Ramos (cell line): ENCODE data around the gene FCHO2.
"Not testable (repeated sequence)": the region's sequence is repeated elsewhere in the genome, so short reads cannot be mapped to it uniquely, and the experiment has no call there.

ENCODE experiments used
- in situ Hi-C: fragments of 300-500 bp; cut with MboI; formaldehyde crosslinking; loops from one replicate; pipeline ENCODE4 v1.14.3; 2022; ENCODE audit warnings: low sequenced_read_pairs; ENCODE audit not compliant: unreplicated experiment

Gene FCHO2

GRCh38 chr5:72954389-72954788 lies 1.5 kb upstream of the FCHO2 start:
- in situ Hi-C loops = no loop called here

- in situ Hi-C loops = no loop called here
Measured at GRCh38 chr5:72955143-72955767, 586 bp upstream of the FCHO2 start.

- in situ Hi-C loops = no loop called here
Measured at GRCh38 chr5:72956324-72957140, 691 bp downstream of the FCHO2 start.

GRCh38 chr5:72957337-72957736 lies 1.5 kb downstream of the FCHO2 start:
- in situ Hi-C loops = no loop called here

- in situ Hi-C loops = no loop called here
Measured at GRCh38 chr5:72959257-72959656, 3.4 kb downstream of the FCHO2 start.

- in situ Hi-C loops = not testable (repeated sequence)
Measured at GRCh38 chr5:72974481-72974880, 18.6 kb downstream of the FCHO2 start.

- in situ Hi-C loops = not testable (repeated sequence)
Measured at GRCh38 chr5:72976810-72977209, 21.0 kb downstream of the FCHO2 start.

- in situ Hi-C loops = no loop called here
Measured at GRCh38 chr5:72985719-72986118, 29.9 kb downstream of the FCHO2 start.

- in situ Hi-C loops = no loop called here
Measured at GRCh38 chr5:72988769-72989168, 32.9 kb downstream of the FCHO2 start.

- in situ Hi-C loops = no loop called here
Measured at GRCh38 chr5:72991394-72991793, 35.6 kb downstream of the FCHO2 start.

- in situ Hi-C loops = no loop called here
Measured at GRCh38 chr5:72994578-72994977, 38.7 kb downstream of the FCHO2 start.

- in situ Hi-C loops = no loop called here
Measured at GRCh38 chr5:72996632-72997031, 40.8 kb downstream of the FCHO2 start.

GRCh38 chr5:72999916-73000315 lies 44.1 kb downstream of the FCHO2 start:
- in situ Hi-C loops = no loop called here

- in situ Hi-C loops = no loop called here
Measured at GRCh38 chr5:73005886-73006285, 50.0 kb downstream of the FCHO2 start.

GRCh38 chr5:73007051-73007450 lies 51.2 kb downstream of the FCHO2 start:
- in situ Hi-C loops = no loop called here

GRCh38 chr5:73008831-73009230 lies 53.0 kb downstream of the FCHO2 start:
- in situ Hi-C loops = no loop called here

GRCh38 chr5:73011612-73012011 lies 55.8 kb downstream of the FCHO2 start:
- in situ Hi-C loops = not testable (repeated sequence)

GRCh38 chr5:73018892-73019291 lies 63.1 kb downstream of the FCHO2 start:
- in situ Hi-C loops = no loop called here

- in situ Hi-C loops = no loop called here
Measured at GRCh38 chr5:73019766-73020165, 63.9 kb downstream of the FCHO2 start.

GRCh38 chr5:73022471-73023169 lies 66.8 kb downstream of the FCHO2 start:
- in situ Hi-C loops = no loop called here

GRCh38 chr5:73024946-73025544 lies 69.2 kb downstream of the FCHO2 start:
- in situ Hi-C loops = not testable (repeated sequence)
